GM23248 (cell line): ENCODE data around the gene CCDC97.

Experiments used
- EZH2 ChIP-seq: fragments of 200-600 bp; sonication (generic); IDR thresholded peaks from 2 replicates; pipeline ENCODE4 v1.6.1; 2018; ENCODE audit warnings: antibody characterized with exemption, mild to moderate bottlenecking; ENCODE audit not compliant: insufficient read depth, poor library complexity, severe bottlenecking
- EZH2phosphoT487 ChIP-seq: fragments of 200-600 bp; sonication (generic); IDR thresholded peaks from 2 replicates; pipeline ENCODE4 v1.6.1; 2018; ENCODE audit warnings: antibody characterized with exemption, moderate library complexity, mild to moderate bottlenecking, low read depth; ENCODE audit not compliant: insufficient read depth

- TF ChIP-seq EZH2phosphoT487 (no peak), EZH2 (no peak)
Measured at GRCh38 chr19:41352609-41353465, 42.9 kb downstream of the CCDC97 start.
